Transverse colon (tissue), 4 donors: ENCODE data around the gene ERGIC1. TPM values are rescaled to one million over a fixed set of nuclear protein-coding genes. Genes with fewer than 3 reads are reported as not detected.

Experiments
- DNase-seq: peaks from one replicate; pipeline ENCODE4 v3.0.0-alpha.2; 2019
- H3K27ac ChIP-seq, 4 donors: fragments of 200-600 bp; sonication (generic); 2 replicates each; pipeline ENCODE4 v1.5.1; 2016 to 2018; ENCODE audit warnings: inconsistent platforms in 4 of 4
- H3K27me3 ChIP-seq: fragments of 200-600 bp; sonication (generic); 2 replicates; pipeline ENCODE4 v1.5.1; 2017; ENCODE audit warnings: inconsistent platforms
- H3K36me3 ChIP-seq, 4 donors: fragments of 200-600 bp; sonication (generic); 2 replicates each; pipeline ENCODE4 v1.5.1; 2017 to 2019; ENCODE audit warnings: inconsistent platforms in 4 of 4
- H3K4me1 ChIP-seq, 4 donors: fragments of 200-600 bp; sonication (generic); 2 replicates each; pipeline ENCODE4 v1.5.1; 2017 to 2020; ENCODE audit warnings: inconsistent platforms in 4 of 4
- H3K4me3 ChIP-seq, 4 donors: fragments of 200-600 bp; sonication (generic); 1 replicate in 1 of 4; 2 replicates in 3 of 4; pipeline versions ENCODE4 v1.5.1 to v1.6.1; 2017 to 2019; ENCODE audit warnings: inconsistent platforms in 4 of 4
- H3K9me3 ChIP-seq, 2 donors: fragments of 200-600 bp; sonication (generic); 2 replicates each; pipeline ENCODE4 v1.5.1; 2017 to 2019; ENCODE audit warnings: inconsistent platforms in 2 of 2
- EP300 ChIP-seq: sonication (generic); formaldehyde crosslinking; IDR thresholded peaks from one replicate; pipeline ENCODE4 v1.6.1; 2017; ENCODE audit warnings: antibody characterized with exemption, low read depth
- POLR2A ChIP-seq: fragments of 450-650 bp; IDR thresholded peaks from one replicate; pipeline ENCODE4 v1.6.1; 2016; ENCODE audit warnings: antibody characterized with exemption, mild to moderate bottlenecking, moderate library complexity
- POLR2AphosphoS5 ChIP-seq, 3 donors: sonication (generic); formaldehyde crosslinking; IDR thresholded peaks; one replicate each; pipeline ENCODE4 v1.6.1; 2016; ENCODE audit warnings: antibody characterized with exemption in 3 of 3
- WGBS, 2 donors: methylation state at CpG; one replicate each; pipeline ENCODE4 v1.1.5; 2018; ENCODE audit warnings: low coverage in 1 of 2; 5-methylcytosine and 5-hydroxymethylcytosine counted together
- in situ Hi-C, 4 donors: fragments of 200-750 bp; cut with MboI; loops; one replicate each; pipeline versions ENCODE4 v1.15.0 to v1.15.1; 2017; ENCODE audit warnings: low sequenced_read_pairs in 3 of 4, low pct_ligation_motif_present in 1 of 4, low pct_unique_long_range_greater_than_20kb in 1 of 4
- intact Hi-C: fragments of 100-400 bp; cut with DNase I; formaldehyde crosslinking; loops from one replicate; pipeline ENCODE4 v1.15.1; 2023; ENCODE audit warnings: low total_unique reads
- total RNA-seq, 4 donors: library from RNA; depleted of rRNA; stranded (reverse); fragments of >200 nt; gene quantifications; one replicate each; pipeline ENCODE4 v1.1.0, GENCODE V29; 2016
- TF ChIP-seq, protein P1 (sequence below), 5 experiments: fragments of 200-600 bp in 3 of 5; fragments of 450-650 bp in 2 of 5; sonication (generic) in 3 of 5; IDR thresholded peaks; 1 replicate in 2 of 5; 2 replicates in 3 of 5; pipeline ENCODE4 v1.5.1; 2016 to 2017; ENCODE audit warnings: antibody characterized with exemption in 5 of 5, inconsistent platforms in 3 of 5, mild to moderate bottlenecking in 2 of 5, moderate library complexity in 1 of 5

ERGIC1 gene
- total RNA-seq, 4 donors from 2014 or later, result 125 to 252 (median 184) TPM

DNA sequence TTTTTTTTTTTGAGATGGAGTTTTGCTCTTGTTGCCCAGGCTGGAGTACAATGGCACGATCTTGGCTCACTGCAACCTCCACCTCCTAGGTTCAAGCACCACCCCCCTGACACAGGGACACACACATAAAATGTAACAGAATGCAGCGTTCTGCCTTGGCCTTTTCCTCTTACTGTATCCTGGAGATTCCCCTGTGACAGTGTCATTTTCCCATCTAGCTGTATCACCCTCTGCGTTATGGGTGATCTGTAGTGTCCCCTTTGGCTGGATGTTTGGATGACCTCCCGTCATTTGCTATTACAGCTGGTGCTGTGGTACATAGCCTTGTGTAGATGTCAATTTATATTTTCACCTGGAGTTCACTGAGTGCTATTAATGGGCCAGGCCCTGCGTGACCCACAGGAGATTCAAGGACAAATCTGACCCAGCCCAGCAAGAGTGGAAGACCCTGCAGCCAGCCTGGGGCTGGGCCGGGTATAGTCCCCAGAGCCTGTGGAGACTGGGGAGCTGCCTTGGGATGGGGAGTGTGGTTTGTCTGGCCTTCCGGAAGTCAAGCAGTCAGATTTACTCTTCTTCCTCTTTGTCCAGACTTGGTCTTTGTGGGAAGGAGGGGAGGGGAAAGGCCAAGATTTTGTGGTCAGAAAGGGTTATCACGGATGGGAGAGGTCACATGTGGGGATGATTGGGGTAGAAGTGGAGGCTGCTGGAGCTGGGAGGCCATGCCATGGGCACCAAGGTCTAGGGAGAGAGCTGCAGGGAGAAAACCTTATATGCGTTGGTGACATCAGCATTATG is 43.6 kb downstream of the ERGIC1 start:
- TF ChIP-seq, protein P1, sequence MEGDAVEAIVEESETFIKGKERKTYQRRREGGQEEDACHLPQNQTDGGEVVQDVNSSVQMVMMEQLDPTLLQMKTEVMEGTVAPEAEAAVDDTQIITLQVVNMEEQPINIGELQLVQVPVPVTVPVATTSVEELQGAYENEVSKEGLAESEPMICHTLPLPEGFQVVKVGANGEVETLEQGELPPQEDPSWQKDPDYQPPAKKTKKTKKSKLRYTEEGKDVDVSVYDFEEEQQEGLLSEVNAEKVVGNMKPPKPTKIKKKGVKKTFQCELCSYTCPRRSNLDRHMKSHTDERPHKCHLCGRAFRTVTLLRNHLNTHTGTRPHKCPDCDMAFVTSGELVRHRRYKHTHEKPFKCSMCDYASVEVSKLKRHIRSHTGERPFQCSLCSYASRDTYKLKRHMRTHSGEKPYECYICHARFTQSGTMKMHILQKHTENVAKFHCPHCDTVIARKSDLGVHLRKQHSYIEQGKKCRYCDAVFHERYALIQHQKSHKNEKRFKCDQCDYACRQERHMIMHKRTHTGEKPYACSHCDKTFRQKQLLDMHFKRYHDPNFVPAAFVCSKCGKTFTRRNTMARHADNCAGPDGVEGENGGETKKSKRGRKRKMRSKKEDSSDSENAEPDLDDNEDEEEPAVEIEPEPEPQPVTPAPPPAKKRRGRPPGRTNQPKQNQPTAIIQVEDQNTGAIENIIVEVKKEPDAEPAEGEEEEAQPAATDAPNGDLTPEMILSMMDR (IDR thresholded peaks at IDR 0.05), result no peak
- no peak for TF ChIP-seq POLR2A
- TF ChIP-seq EP300, result no peak
- no peak for TF ChIP-seq POLR2AphosphoS5 (IDR thresholded peaks at IDR 0.05)
- DNase-seq, result no peak
- Histone ChIP-seq H3K9me3 (no peaks in the 10 kb centered on the region), H3K4me1 (peaks cover 4 to 41% (median 13%) of the 10 kb centered on the region in 4 donors), H3K27me3 (no peaks in the 10 kb centered on the region), H3K27ac (peak overlapping the region; percentile 15 to 54 (median 44)), H3K4me3 (no peak overlapping the region), H3K36me3 (no peaks in the 10 kb centered on the region)
- intact Hi-C loops, result no loop called here
- in situ Hi-C loops, result no loop called here
- WGBS, 2 donors, result 80 to 90% methylated on average over 2 to 9 of the region's 9 CpGs

DNA sequence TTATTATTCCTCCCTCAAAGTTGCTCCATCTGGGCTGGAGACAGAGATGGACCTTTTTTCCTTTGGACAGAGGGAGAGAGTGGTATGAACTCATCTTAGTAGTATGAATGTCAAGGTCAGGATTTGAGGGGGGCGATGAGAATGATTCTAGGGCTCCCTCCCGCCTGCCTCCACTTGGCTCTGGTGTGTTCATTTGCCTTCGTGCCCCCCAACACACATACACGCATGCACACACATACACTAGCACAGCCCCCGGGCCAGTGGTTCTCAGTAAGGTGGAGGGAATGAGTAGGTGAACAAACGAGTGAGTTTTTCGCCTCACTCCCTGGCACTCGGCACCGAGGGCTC is 44.5 kb downstream of the ERGIC1 start:
- peak overlapping the region; percentile 15 to 54 (median 44) for H3K27ac ChIP-seq

DNA sequence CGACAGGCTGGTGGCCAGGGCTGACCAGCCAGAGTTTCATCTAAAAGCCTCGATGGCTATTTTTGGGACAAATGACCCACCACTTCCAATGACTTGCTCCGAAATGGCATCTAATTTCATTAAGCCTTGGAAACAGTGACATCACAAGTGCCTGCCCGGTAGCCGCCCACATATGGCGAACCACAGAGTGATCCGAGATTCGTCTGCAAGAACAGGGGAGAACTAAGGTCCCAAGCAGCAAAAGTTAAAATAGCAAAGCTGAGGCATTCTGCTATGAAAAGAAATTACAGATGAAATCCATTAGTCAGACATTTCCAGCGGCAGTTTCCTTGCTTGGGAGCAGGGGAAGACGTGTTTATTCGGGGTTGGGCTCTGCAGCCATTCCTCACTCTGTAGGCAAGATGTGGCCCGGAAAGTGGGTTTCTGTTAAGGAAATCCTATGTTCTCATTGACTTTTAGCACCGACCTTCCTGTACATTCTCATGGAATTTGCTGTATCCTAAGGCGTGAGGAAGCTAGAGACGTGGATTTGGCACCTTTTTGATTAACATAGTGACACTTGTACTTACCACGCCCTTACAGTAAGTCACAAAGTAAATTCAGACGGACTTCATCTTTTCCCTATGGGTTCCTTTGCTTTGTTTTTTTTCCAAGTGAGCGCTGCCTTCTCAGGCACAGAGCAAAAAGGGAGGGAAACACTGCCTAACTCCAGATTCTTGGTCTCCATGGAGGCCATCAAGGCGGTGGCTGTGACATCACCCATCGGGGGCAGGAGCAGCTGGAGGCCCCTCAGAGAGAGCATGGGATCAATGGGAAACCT is 45.1 kb downstream of the ERGIC1 start:
- H3K36me3 ChIP-seq, result no peaks in the 10 kb centered on the region
- TF ChIP-seq EP300 (no peak), POLR2AphosphoS5 (IDR thresholded peaks at IDR 0.05) (no peak), POLR2A (no peak)
- TF ChIP-seq, protein P1 (IDR thresholded peaks at IDR 0.05), result no peak
- H3K27me3 ChIP-seq, result no peaks in the 10 kb centered on the region
- H3K9me3 ChIP-seq, result no peaks in the 10 kb centered on the region
- peaks cover 0 to 28% (median 4%) of the 10 kb centered on the region in 4 donors for H3K4me1 ChIP-seq
- 80 to 88% methylated on average over 6 to 20 of the region's 20 CpGs for WGBS, 2 donors
- intact Hi-C loops, result no loop called here
- no peak overlapping the region for H3K4me3 ChIP-seq
- H3K27ac ChIP-seq, result peak overlapping the region; percentile 15 to 54 (median 44)
- in situ Hi-C loops, result no loop called here
- no peak for DNase-seq

More for the DNA sequence above, 44.5 kb downstream of the ERGIC1 start:
- 98% methylated on average over 9 of the region's 9 CpGs; no CpG with 5 or more reads in 1 of the 2 donors for WGBS, 2 donors
- TF ChIP-seq POLR2A (no peak), EP300 (no peak), POLR2AphosphoS5 (IDR thresholded peaks at IDR 0.05) (no peak)
- TF ChIP-seq, protein P1 (IDR thresholded peaks at IDR 0.05), result no peak
- no peak for DNase-seq
- Histone ChIP-seq H3K4me1 (peaks cover 0 to 34% (median 5%) of the 10 kb centered on the region in 4 donors), H3K36me3 (no peaks in the 10 kb centered on the region), H3K9me3 (no peaks in the 10 kb centered on the region), H3K27me3 (no peaks in the 10 kb centered on the region), H3K4me3 (no peak overlapping the region)
- in situ Hi-C loops (no loop called here), intact Hi-C loops (no loop called here)

DNA sequence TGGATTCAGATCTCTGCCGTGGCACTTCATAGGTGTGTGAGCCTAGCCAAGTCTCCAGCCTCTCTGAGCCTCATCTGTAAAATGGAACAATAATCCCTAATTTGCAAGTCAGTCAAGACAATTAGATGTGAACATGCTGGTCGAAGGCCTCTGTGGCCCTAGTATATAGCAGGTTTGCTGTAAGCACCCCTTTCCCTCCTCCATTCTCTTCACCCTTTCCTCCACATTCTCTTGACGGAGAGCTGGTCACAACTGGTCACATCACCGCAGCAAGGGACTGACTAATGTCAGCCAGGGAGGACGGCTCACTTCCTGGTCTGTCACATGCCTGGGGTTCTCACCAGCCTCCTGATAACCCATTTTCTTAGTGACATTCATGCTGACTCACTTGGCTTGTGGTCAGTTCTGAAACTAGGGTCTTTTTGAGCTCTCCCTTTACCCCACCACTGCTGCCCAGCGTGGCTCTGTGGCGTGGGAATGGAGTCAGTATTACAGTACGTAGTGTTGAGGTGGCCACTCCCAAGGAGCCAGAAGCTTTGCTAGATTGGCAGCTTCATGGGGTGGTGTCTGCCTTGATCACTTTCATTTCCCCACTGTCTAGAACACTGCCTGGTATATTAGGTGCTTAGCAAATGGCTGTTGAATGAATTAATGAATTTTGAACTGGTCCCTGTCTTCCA is 47.8 kb downstream of the ERGIC1 start:
- DNase-seq, result no peak
- TF ChIP-seq, protein P1 (IDR thresholded peaks at IDR 0.05), result no peak
- no peak for TF ChIP-seq EP300
- H3K4me1 ChIP-seq, result peaks cover 0 to 29% (median 3%) of the 10 kb centered on the region in 4 donors
- H3K36me3 ChIP-seq, result no peaks in the 10 kb centered on the region
- intact Hi-C loops, result no loop called here
- in situ Hi-C loops, result no loop called here
- peak overlapping the region; percentile 2 to 37 (median 14) for H3K27ac ChIP-seq
- H3K4me3 ChIP-seq, result no peak overlapping the region
- no peaks in the 10 kb centered on the region for H3K9me3 ChIP-seq
- H3K27me3 ChIP-seq, result no peaks in the 10 kb centered on the region
- WGBS, 2 donors, result 55 to 76% methylated on average over 5 to 8 of the region's 8 CpGs
